T-helper 1 cell treated with Interleukin-12 subunit alpha and Interleukin-12 subunit beta and Interleukin-4 antibody, amounts not matched to agents 30 μg/mL and 1 μg/mL, for 36 hours (primary cell): ENCODE measurements around the gene RPRD2.

Source experiments
- H3K27ac Mint-ChIP-seq: one replicate; pipeline ENCODE4 v1.8.0; 2021; ENCODE audit warnings: mild to moderate bottlenecking, mixed read lengths
- H3K27me3 Mint-ChIP-seq: one replicate; pipeline ENCODE4 v1.8.0; 2021; ENCODE audit warnings: low read depth, mixed read lengths
- H3K36me3 Mint-ChIP-seq: one replicate; pipeline ENCODE4 v1.8.0; 2021; ENCODE audit warnings: low read depth, mixed read lengths
- H3K4me1 Mint-ChIP-seq: one replicate; pipeline ENCODE4 v1.8.0; 2021; ENCODE audit warnings: low read depth, mixed read lengths
- H3K4me3 Mint-ChIP-seq: one replicate; pipeline ENCODE4 v1.8.0; 2021; ENCODE audit warnings: mild to moderate bottlenecking, moderate library complexity, mixed read lengths
- H3K9me3 Mint-ChIP-seq: one replicate; pipeline ENCODE4 v1.8.0; 2021; ENCODE audit warnings: mixed read lengths

Gene RPRD2

DNA sequence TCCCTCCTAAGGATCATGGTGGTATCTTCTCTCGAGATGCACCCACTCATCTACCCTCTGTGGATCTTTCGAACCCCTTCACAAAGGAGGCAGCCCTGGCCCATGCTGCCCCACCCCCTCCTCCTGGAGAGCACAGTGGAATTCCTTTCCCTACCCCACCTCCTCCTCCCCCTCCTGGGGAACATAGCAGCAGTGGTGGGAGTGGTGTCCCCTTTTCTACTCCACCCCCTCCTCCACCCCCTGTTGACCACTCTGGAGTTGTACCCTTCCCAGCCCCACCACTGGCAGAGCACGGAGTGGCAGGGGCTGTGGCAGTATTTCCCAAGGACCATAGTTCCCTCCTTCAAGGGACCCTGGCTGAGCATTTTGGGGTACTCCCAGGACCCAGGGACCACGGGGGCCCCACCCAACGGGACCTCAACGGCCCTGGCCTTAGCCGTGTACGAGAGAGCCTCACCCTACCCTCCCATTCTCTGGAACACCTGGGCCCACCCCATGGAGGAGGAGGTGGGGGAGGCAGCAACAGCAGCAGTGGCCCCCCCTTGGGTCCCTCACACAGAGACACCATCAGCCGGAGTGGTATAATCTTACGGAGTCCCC is 108.8 kb downstream of the RPRD2 start:
- H3K27me3 Mint-ChIP-seq: no peaks in the 10 kb centered on the region
- H3K27ac Mint-ChIP-seq: no peak overlapping the region
- H3K4me3 Mint-ChIP-seq: no peak overlapping the region
- H3K4me1 Mint-ChIP-seq: peaks cover 5% of the 10 kb centered on the region
- no peaks in the 10 kb centered on the region for H3K9me3 Mint-ChIP-seq
- peaks cover 30% of the 10 kb centered on the region for H3K36me3 Mint-ChIP-seq

DNA sequence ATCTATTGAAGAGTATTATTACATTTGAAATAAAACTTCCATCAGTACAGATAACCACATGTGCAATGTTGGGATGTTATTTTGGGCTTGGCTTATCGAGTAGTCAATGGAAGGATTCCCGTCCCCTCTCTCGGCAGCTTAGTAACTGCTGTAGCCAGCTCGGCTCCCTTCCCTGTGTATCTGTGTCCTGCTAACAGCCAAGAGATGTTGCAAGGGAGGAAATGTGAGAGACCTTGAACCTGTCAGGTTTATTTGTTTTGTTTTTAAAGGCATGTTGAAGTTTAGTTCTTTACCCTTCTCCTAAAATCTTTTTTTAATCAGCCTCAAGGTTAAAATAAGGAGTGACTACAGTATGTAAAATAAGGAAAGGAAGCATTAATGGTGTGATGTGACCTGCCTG is 109.7 kb downstream of the RPRD2 start:
- H3K9me3 Mint-ChIP-seq: no peaks in the 10 kb centered on the region
- H3K27me3 Mint-ChIP-seq: no peaks in the 10 kb centered on the region
- H3K27ac Mint-ChIP-seq: no peak overlapping the region
- no peak overlapping the region for H3K4me3 Mint-ChIP-seq
- H3K36me3 Mint-ChIP-seq: peaks cover 30% of the 10 kb centered on the region
- H3K4me1 Mint-ChIP-seq: peaks cover 5% of the 10 kb centered on the region

DNA sequence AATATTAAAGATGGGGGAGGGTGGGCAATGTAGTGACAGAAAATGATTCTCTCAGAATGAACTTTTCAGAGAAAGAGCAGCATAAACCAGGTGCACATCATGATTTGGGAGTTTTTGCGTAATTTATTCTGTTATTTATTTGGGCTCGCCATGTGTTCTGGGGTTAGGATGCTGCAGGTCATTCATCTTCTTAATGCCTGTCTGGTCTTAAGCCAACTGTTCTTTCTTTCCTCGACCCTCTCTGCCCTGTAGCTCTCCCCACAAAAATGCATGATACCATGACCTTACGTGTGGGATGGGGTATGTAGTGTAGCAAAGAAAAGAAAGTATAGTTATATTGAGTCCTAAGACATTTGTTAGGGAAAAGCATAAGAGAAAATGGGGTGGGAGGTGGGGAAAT is 110.9 kb downstream of the RPRD2 start:
- H3K9me3 Mint-ChIP-seq: no peaks in the 10 kb centered on the region
- H3K27me3 Mint-ChIP-seq: no peaks in the 10 kb centered on the region
- H3K4me1 Mint-ChIP-seq: peaks cover 5% of the 10 kb centered on the region
- peaks cover 30% of the 10 kb centered on the region for H3K36me3 Mint-ChIP-seq
- no peak overlapping the region for H3K4me3 Mint-ChIP-seq
- no peak overlapping the region for H3K27ac Mint-ChIP-seq

DNA sequence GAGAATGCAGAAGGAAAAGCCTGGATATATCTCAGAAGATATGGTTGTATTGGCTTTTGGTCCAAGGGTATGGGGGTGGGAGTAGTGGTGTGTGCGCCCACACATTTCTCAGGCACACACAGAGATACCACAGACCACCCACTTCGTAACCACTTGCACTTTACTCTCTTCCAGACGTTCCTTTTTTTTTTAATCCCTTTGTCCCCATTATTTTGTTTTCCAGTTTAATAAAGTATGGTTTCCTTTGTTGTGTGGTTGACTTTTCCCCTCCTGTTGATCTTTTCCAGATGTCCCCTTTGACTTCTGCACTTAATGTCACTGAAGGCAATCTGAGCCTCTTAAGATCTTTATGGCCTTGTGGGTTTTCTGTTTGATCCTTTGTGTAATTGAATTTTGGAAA is 112.8 kb downstream of the RPRD2 start:
- H3K9me3 Mint-ChIP-seq: no peaks in the 10 kb centered on the region
- no peaks in the 10 kb centered on the region for H3K27me3 Mint-ChIP-seq
- no peak overlapping the region for H3K27ac Mint-ChIP-seq
- peaks cover 13% of the 10 kb centered on the region for H3K36me3 Mint-ChIP-seq
- no peak overlapping the region for H3K4me3 Mint-ChIP-seq
- H3K4me1 Mint-ChIP-seq: peaks cover 5% of the 10 kb centered on the region

DNA sequence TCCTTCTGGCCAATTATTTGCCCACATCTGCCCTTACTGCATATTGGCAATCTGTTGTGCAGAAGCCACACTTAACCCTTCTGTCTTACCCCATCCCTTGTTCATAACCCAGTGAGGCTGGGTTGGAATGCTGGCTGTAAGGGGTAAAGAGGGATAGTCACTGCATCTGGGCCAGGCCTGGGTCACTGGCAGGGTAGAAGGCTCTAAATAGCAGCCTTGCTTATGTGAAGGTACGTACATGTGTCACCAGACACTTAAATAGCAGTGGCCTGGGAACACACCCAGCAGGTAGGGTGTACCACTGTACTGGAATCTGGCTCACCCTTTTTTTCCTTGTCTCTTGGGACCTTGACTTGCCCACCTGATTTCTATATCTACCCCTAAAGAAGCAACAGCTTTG is 113.4 kb downstream of the RPRD2 start:
- H3K27ac Mint-ChIP-seq: no peak overlapping the region
- H3K4me3 Mint-ChIP-seq: no peak overlapping the region
- no peaks in the 10 kb centered on the region for H3K9me3 Mint-ChIP-seq
- peaks cover 5% of the 10 kb centered on the region for H3K4me1 Mint-ChIP-seq
- H3K27me3 Mint-ChIP-seq: no peaks in the 10 kb centered on the region
- peaks cover 8% of the 10 kb centered on the region for H3K36me3 Mint-ChIP-seq

DNA sequence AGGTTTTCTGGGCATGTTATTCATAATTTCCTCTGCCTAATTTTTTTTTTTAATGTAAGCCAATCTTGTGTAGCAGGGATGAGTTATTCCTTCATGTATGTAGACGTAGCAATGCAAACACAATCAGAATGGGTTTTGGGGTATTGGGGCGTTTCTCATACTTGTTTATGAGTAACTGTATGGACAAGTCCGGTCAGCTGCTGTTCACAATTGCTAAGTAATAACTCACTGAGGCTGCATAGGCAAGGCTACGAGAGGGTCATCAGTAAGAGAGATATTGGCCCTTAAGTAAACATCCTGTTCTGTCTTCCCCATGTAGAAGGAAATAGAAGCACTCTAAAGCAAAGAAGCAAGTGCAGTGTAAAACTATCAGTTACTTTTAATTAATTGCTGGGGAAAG is 113.8 kb downstream of the RPRD2 start:
- no peak overlapping the region for H3K27ac Mint-ChIP-seq

DNA sequence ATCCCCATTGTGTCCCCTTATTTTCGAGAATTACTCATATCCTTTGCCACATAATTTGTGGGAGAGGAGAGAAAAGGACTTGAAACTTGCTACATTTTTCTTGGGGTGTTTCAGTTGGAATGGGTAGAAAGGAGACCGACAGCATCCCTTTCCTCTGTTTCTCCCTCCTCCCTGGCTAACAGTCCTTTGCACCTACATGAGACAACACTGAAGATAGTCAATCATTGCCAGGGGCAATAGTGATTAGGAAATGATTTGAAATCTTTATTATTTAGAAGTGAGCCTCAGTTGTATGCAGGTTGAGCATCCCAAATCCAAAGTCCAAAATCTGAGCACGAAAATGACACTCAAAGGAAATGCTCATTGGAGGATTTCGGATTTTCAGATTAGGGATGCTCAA is 115.4 kb downstream of the RPRD2 start:
- Mint-ChIP-seq H3K4me1 (peaks cover under 1% of the 10 kb centered on the region), H3K9me3 (no peaks in the 10 kb centered on the region), H3K36me3 (peaks cover under 1% of the 10 kb centered on the region), H3K27ac (no peak overlapping the region), H3K27me3 (no peaks in the 10 kb centered on the region), H3K4me3 (no peak overlapping the region)

More for the DNA sequence above, 113.8 kb downstream of the RPRD2 start:
- H3K27me3 Mint-ChIP-seq: no peaks in the 10 kb centered on the region
- peaks cover 5% of the 10 kb centered on the region for H3K36me3 Mint-ChIP-seq
- no peaks in the 10 kb centered on the region for H3K9me3 Mint-ChIP-seq
- peaks cover 5% of the 10 kb centered on the region for H3K4me1 Mint-ChIP-seq
- H3K4me3 Mint-ChIP-seq: no peak overlapping the region

DNA sequence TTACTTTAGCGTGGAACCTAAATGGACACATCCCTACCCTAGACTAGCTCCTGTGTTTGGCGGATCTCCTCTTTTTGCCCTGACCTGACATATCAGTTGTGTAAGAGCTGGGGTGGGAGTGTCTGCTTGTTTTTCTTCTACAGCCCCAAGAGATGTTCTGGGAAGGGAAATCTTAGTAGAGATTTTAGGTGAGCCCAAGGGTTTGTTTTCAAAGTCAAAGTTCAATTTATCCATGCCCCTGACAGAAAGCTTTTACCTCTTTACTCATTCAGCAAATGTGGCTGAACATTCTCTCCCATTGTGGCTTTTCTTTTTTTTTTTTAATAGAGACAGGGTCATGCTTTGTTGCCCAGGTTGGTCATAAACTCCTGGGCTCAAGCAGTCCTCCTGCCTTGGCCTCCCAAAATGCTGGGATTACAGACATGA is 116.0 kb downstream of the RPRD2 start:
- Mint-ChIP-seq H3K36me3 (no peaks in the 10 kb centered on the region), H3K4me3 (no peak overlapping the region), H3K27ac (no peak overlapping the region), H3K4me1 (peaks cover 2% of the 10 kb centered on the region), H3K9me3 (no peaks in the 10 kb centered on the region), H3K27me3 (no peaks in the 10 kb centered on the region)

DNA sequence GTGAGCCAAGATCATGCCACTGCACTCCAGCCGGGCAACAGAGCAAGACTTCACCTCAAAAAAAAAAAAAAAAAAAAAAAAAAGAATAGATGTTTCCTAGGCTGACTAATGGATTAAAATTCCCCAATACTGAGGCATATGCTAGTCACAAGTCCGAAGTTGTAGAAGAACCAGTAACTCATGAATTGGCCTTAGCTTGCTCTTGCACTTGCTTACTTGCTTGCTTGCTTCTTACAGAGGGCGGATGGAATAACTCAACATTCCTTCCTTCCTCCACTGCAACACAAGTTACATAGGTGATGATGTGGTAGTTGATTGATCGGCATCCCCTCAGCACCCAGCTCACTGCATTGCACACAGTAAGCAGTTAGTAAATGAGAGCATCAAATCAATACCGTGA is 120.5 kb downstream of the RPRD2 start:
- Mint-ChIP-seq H3K9me3 (no peaks in the 10 kb centered on the region), H3K27me3 (no peaks in the 10 kb centered on the region), H3K36me3 (peaks cover 9% of the 10 kb centered on the region), H3K4me1 (peaks cover 18% of the 10 kb centered on the region), H3K4me3 (no peak overlapping the region), H3K27ac (no peak overlapping the region)

DNA sequence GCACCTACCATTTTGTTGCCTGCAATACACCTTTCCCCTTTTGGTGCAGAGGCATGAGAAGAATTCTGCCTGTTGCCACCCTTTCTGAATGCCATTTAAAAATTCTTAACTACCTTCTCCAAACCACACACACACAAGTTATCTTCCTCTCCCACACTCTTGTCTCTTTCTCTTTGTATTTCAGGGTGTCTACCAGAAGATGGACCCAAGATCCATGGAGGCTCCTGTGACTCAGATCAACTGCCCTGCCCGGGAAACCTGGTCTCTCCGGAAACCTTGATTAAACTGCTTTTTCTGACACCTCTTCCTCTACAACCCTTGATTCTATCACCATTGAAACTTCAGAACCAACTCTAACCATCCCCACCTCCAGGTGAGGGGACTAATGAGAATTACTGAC is 120.9 kb downstream of the RPRD2 start:
- no peaks in the 10 kb centered on the region for H3K27me3 Mint-ChIP-seq
- H3K27ac Mint-ChIP-seq: no peak overlapping the region
- H3K4me1 Mint-ChIP-seq: peaks cover 18% of the 10 kb centered on the region
- H3K4me3 Mint-ChIP-seq: no peak overlapping the region
- H3K36me3 Mint-ChIP-seq: peaks cover 9% of the 10 kb centered on the region
- H3K9me3 Mint-ChIP-seq: no peaks in the 10 kb centered on the region

DNA sequence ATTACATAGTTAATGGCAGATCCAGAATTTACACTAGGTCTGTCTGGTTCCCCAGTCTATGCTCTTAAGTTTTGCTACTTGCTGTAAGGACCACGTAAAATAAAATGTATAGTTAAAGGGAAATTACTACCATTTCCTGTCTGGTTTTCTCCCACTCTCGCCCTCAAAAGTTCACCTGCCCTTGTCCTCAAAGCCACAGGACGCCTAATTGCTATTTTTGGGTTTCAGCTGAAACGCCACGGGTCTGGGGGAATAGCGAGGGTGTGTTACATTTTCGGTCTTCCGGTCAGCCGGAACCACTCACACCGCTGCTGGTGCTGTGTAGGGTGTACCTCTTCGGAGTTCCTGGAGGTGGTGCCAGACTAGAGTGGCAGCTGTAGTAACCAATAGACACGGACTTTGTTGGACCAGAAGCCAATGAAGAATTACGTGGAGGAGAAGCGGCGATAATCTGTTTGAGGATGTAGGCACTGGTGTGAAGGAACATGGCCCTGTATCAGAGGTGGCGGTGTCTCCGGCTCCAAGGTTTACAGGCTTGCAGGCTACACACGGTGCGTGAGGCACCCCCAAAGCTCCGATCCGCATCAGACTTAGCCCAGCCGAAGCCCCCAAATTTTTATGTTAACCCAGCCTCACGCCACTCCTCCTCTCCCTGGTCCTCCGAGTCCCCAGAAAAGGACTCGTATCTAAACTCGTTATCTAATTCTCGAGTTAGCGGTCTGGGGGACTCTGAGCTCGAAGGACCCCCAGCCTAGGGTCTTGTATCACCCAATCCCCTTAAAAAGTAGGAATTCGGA is 123.2 kb downstream of the RPRD2 start, which contains the start of gene TARS2:
TARS2 (plus strand) TSS at position 454 of the 797 bp plus-strand sequence; CDS start at position 486, 32 bp downstream.
- no peaks in the 10 kb centered on the region for H3K27me3 Mint-ChIP-seq
- peak within 1 kb of the TSS; percentile 99 for H3K4me3 Mint-ChIP-seq
- H3K9me3 Mint-ChIP-seq: no peaks in the 10 kb centered on the region
- peaks cover 20% of the 10 kb centered on the region for H3K4me1 Mint-ChIP-seq
- peaks cover 13% of the 10 kb centered on the region for H3K36me3 Mint-ChIP-seq
- peak within 1 kb of the TSS; percentile 98 for H3K27ac Mint-ChIP-seq

DNA sequence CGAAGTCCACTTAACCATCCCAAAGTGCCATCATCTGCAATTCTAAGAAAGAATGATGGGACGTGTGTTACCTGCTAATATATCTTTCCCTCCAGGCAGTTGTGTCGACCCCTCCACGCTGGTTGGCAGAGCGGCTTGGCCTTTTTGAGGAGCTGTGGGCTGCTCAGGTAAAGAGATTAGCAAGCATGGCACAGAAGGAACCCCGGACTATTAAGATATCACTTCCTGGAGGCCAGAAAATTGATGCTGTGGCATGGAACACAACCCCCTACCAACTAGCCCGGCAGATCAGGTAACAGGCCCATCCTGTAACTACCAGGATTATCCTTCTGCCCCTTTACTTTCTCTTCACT is 123.8 kb downstream of the RPRD2 start:
- Mint-ChIP-seq H3K4me3 (peak overlapping the region; percentile 99), H3K36me3 (peaks cover 18% of the 10 kb centered on the region), H3K4me1 (peaks cover 20% of the 10 kb centered on the region), H3K27me3 (no peaks in the 10 kb centered on the region), H3K27ac (peak overlapping the region; percentile 98), H3K9me3 (no peaks in the 10 kb centered on the region)

DNA sequence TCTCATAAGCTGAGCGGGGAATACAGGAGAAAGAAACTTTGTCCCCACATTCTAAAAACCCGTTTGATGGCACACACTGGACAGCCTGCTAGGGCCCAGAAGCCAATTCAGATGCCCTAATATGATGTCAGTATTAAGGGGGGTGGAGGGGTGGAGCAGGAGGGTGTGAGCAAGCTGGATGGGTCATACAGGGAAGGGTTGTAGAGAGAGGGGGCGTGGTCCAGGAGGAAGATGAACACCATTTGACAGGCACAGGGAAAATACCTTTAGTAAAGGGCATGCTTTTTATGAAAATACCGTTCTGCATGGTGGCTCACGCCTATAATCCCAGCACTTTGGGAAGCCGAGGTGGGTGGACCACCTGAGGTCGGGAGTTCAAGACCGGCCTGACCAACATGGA is 129.2 kb downstream of the RPRD2 start:
- H3K4me3 Mint-ChIP-seq: no peak overlapping the region
- H3K9me3 Mint-ChIP-seq: no peaks in the 10 kb centered on the region
- H3K27me3 Mint-ChIP-seq: no peaks in the 10 kb centered on the region
- H3K27ac Mint-ChIP-seq: no peak overlapping the region
- H3K36me3 Mint-ChIP-seq: peaks cover 39% of the 10 kb centered on the region
- H3K4me1 Mint-ChIP-seq: peaks cover 7% of the 10 kb centered on the region

DNA sequence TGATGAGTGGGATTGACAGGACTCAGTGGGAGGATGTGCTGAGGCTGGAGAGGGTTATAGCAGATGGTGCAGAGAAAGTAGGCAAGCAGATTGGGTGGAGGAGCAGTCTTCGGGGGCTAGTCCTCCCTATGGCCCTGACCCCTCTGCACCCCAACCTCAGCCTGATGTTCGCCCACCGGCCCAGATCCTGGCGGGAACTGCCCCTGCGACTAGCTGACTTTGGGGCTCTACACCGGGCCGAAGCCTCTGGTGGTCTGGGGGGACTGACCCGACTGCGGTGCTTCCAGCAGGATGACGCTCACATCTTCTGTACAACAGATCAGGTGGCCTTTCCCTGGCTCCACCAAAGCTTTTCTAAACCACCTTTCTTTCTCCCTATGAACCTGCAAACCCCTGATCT is 134.4 kb downstream of the RPRD2 start:
- Mint-ChIP-seq H3K27ac (no peak overlapping the region), H3K4me1 (peaks cover 2% of the 10 kb centered on the region), H3K36me3 (peaks cover 41% of the 10 kb centered on the region), H3K9me3 (no peaks in the 10 kb centered on the region), H3K27me3 (no peaks in the 10 kb centered on the region), H3K4me3 (no peak overlapping the region)

DNA sequence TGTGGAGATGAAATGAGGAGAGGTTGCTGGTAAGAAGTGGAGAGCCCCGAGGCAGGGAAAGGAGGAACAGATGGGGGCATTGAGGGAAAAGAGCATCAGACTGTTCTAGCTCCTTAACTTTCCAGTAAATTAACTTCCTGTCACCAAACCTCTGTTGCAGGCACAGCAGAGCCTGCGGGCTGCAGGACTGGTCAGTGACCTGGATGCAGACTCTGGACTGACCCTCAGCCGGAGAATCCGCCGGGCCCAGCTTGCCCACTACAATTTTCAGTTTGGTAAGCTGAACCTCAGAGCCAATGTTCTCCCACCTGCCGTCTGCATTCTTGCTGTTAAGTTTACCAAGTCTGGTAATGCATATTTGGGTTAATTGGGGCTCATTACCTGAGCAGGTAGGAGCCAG is 141.5 kb downstream of the RPRD2 start:
- Mint-ChIP-seq H3K27me3 (no peaks in the 10 kb centered on the region), H3K9me3 (no peaks in the 10 kb centered on the region), H3K27ac (no peak overlapping the region), H3K4me1 (peaks cover 6% of the 10 kb centered on the region), H3K4me3 (no peak overlapping the region), H3K36me3 (peaks cover 33% of the 10 kb centered on the region)
